HCT116 (cell line): ENCODE measurements around the gene DCP1A.

Experiments
- CEBPB ChIP-seq: IDR thresholded peaks from 2 replicates; pipeline ENCODE4 v1.6.1; 2012; ENCODE audit warnings: low read depth
- CTCF ChIP-seq, 3 experiments: fragments of 200-600 bp in 1 of 3; sonication (generic) in 1 of 3; IDR thresholded peaks in 2 of 3; conservative IDR thresholded peaks in 1 of 3; 2 replicates each; pipeline ENCODE4 v1.5.1; 2012 to 2017; ENCODE audit warnings: low read depth in 2 of 3, low read length in 2 of 3, antibody characterized with exemption in 1 of 3, borderline replicate concordance in 1 of 3, control low read depth in 1 of 3, mild to moderate bottlenecking in 1 of 3, mixed read lengths in 1 of 3, mixed run types in 1 of 3, moderate library complexity in 1 of 3; ENCODE audit not compliant: insufficient read depth in 1 of 3
- EZH2phosphoT487 ChIP-seq: fragments of 200-600 bp; IDR thresholded peaks from 2 replicates; pipeline ENCODE4 v1.6.1; 2018; ENCODE audit warnings: antibody characterized with exemption, borderline replicate concordance
- JUND ChIP-seq: IDR thresholded peaks from 2 replicates; pipeline ENCODE4 v1.6.1; 2012
- POLR2A ChIP-seq: IDR thresholded peaks from 2 replicates; pipeline ENCODE4 v1.7.0; 2011; ENCODE audit warnings: borderline replicate concordance; ENCODE audit not compliant: insufficient read depth, insufficient read length; ENCODE audit errors: extremely low read depth
- POLR2AphosphoS5 ChIP-seq: IDR thresholded peaks from 2 replicates; pipeline ENCODE4 v1.6.1; 2011; ENCODE audit warnings: mild to moderate bottlenecking, low read depth, low read length, moderate library complexity
- RAD21 ChIP-seq: IDR thresholded peaks from 2 replicates; pipeline ENCODE4 v1.6.1; 2012; ENCODE audit warnings: low read depth, mild to moderate bottlenecking
- ZFX ChIP-seq: fragments of 450-650 bp; IDR thresholded peaks from 2 replicates; pipeline ENCODE4 v1.6.1; 2017
- ZNF274 ChIP-seq: fragments of 200-500 bp; sonication (Bioruptor generic); IDR thresholded peaks from 2 replicates; pipeline ENCODE4 v1.6.1; 2014; ENCODE audit warnings: mild to moderate bottlenecking, low read depth, low read length, inconsistent platforms

DNA sequence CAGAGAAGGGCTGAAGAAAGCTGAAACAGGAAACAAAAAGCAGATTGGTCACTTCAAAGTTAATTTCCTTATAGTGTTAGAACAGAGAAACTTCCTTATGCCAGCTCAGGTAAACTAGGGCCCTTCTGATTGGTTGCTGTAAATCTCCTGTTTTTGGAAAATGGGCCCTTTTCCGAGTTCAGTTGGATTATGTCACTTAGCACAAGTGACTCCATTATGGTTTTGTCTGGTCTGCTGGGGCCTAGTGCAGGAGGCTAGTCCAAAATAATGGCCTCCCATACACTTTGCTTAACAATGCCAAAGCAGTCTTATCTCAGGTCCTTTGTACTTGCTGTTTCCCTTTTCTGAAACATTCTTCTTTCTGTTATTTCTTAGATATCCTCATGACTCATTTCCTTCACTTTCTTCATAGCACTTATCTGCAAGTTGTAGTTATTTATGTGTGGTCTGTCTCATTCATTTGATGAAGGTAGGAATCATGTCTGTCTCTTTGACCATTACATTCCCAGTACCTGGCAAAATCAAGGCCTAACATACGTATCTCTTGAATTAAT lies 7.7 kb upstream of the DCP1A start:
- TF ChIP-seq CTCF (IDR thresholded peaks at IDR 0.05 in 2 of 3, conservative IDR thresholded peaks at IDR 0.05 in 1 of 3; ENCODE audit: borderline replicate concordance in 1 of 3, insufficient read depth in 1 of 3, low read depth in 2 of 3, low read length in 2 of 3) (no peak), EZH2phosphoT487 (no peak), ZFX (no peak), POLR2A (no peak), RAD21 (no peak), ZNF274 (no peak), CEBPB (no peak), POLR2AphosphoS5 (no peak), JUND (no peak)
